HUES6 (cell line): Measurements from ENCODE around the gene KLF5.

ENCODE experiments used
- H3K27ac ChIP-seq: 2 replicates; pipeline ENCODE4 v1.7.0; 2013; ENCODE audit warnings: low read depth, mild to moderate bottlenecking, low read length, inconsistent platforms
- H3K27me3 ChIP-seq: 2 replicates; pipeline ENCODE4 v1.6.1; 2013; ENCODE audit warnings: low read length; ENCODE audit not compliant: control insufficient read depth, insufficient read depth
- H3K36me3 ChIP-seq: 2 replicates; pipeline ENCODE4 v1.6.1; 2013; ENCODE audit warnings: low read length; ENCODE audit not compliant: control insufficient read depth, insufficient read depth
- H3K4me1 ChIP-seq: 2 replicates; pipeline ENCODE4 v1.6.1; 2013; ENCODE audit warnings: low read length; ENCODE audit not compliant: control insufficient read depth, insufficient read depth
- H3K4me3 ChIP-seq: 2 replicates; pipeline ENCODE4 v1.5.1; 2013; ENCODE audit warnings: low read depth, low read length
- H3K9ac ChIP-seq: one replicate; pipeline ENCODE4 v1.6.1; 2013; ENCODE audit warnings: mild to moderate bottlenecking, low read length
- H3K9me3 ChIP-seq: 2 replicates; pipeline ENCODE4 v1.6.1; 2013; ENCODE audit warnings: low read depth, low read length; ENCODE audit not compliant: control insufficient read depth, insufficient read depth

KLF5 gene

DNA sequence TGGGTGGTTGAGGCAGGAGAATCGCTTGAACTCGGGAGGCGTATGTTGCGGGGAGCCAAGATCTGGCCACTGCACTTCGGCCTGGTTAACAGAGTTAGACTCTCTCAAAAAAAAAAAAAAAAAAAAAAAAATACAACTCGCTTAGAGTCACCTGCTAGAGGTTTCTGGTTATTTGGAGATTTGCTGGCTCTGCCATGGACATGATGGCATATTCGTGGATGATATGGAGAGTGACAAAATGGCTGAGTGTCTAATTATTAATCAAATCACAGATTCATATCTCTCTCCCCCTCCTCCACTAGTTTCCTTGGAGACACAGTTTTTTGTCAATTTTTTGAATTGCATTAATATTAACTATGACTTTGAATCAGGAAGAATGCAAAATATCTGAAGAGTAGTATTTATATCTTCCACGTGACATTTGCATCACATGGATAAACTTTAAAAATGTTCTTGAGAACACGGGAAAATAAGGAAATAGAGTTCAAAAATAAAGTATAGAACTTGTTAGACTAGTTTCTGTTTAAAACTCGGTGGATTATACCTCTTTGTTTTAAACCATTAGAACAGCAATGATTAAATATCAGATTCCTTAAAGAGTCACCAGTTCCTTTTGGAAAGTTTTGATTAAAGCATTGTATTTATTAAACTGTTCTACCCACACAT lies 47.8 kb downstream of the KLF5 start:
- H3K4me3 ChIP-seq, result no peak overlapping the region
- no peak overlapping the region for H3K27ac ChIP-seq
- peaks cover 6% of the 10 kb centered on the region; the same call in 1 of the 2 replicates for H3K4me1 ChIP-seq
- no peaks in the 10 kb centered on the region for H3K27me3 ChIP-seq
- no peak overlapping the region for H3K9ac ChIP-seq
- no peaks in the 10 kb centered on the region for H3K36me3 ChIP-seq
- no peaks in the 10 kb centered on the region for H3K9me3 ChIP-seq

DNA sequence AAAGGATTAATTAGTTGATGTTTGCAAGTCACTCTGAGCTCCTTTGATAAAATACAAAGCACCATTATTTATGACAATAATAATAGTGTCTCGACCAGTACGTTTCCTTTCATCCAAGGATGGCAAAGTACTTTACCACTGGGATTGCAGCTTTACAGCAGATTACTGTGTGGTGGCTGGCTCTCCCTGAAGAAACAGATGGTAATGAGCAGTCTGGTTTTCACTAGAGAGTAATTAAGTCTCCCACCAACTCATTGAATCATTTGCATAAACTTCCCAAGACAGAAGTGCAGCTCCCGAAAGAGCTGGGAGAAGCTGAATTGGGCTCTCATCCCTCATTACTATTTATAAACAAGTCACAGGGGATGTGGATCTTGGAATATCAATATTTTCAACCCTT lies 48.7 kb downstream of the KLF5 start:
- no peak overlapping the region for H3K27ac ChIP-seq

DNA sequence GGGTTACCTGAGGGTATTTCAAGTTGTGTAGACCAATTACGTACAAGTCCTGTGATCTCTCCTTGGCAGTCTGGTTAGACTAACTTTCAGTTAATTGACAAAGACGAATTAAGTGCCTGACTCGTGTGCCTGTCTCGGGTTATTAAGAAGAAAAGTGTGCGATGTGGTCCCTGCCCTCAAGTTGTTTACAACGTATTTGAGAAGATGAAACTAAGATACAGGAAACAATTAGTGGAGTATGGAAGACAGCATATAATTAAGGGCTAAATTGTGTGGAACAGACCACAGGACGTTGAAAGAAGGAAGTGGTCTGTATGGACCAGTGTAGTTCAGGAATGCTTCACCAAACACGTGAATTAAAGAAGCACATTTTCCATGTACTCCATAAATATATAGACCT lies 49.2 kb downstream of the KLF5 start:
- Histone ChIP-seq H3K4me3 (no peak overlapping the region), H3K36me3 (no peaks in the 10 kb centered on the region), H3K9ac (no peak overlapping the region), H3K27me3 (no peaks in the 10 kb centered on the region), H3K9me3 (no peaks in the 10 kb centered on the region), H3K27ac (no peak overlapping the region), H3K4me1 (peaks cover 6% of the 10 kb centered on the region; the same call in 1 of the 2 replicates)

More for the DNA sequence above, 48.7 kb downstream of the KLF5 start:
- Histone ChIP-seq H3K4me3 (no peak overlapping the region), H3K36me3 (no peaks in the 10 kb centered on the region), H3K9me3 (no peaks in the 10 kb centered on the region), H3K27me3 (no peaks in the 10 kb centered on the region), H3K4me1 (peaks cover 6% of the 10 kb centered on the region; the same call in 1 of the 2 replicates), H3K9ac (no peak overlapping the region)

DNA sequence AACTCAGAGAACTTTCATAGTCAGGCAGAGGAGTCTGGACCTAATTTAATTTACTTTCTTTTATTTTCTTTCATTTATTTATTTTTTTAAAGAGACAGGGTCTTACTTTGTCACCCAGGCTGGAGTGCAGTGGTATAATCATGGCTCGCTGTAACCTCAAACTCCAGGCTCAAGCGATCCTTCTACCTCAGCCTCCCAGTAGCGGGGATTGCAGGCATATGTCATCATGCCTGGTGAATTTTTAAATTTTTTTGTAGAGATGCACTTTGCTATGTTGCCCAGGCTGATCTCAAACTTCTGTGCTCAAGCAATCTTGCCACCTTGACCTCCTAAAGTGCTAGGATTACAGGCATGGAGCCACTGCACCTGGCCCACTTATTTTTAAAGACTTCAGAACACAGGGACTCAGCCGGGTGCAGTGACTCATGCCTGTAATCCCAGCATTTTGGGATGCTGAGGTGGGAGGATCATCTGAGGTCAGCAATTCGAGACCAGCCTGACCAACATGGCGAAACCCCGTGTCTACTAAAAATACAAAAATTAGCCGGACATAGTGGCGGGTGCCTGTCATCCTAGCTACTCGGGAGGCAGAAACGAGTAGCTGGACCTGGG lies 50.6 kb downstream of the KLF5 start:
- H3K9me3 ChIP-seq, result no peaks in the 10 kb centered on the region
- no peak overlapping the region for H3K27ac ChIP-seq
- H3K27me3 ChIP-seq, result no peaks in the 10 kb centered on the region
- H3K36me3 ChIP-seq, result no peaks in the 10 kb centered on the region
- no peak overlapping the region for H3K4me3 ChIP-seq
- peaks cover 6% of the 10 kb centered on the region; the same call in 1 of the 2 replicates for H3K4me1 ChIP-seq
- H3K9ac ChIP-seq, result no peak overlapping the region

DNA sequence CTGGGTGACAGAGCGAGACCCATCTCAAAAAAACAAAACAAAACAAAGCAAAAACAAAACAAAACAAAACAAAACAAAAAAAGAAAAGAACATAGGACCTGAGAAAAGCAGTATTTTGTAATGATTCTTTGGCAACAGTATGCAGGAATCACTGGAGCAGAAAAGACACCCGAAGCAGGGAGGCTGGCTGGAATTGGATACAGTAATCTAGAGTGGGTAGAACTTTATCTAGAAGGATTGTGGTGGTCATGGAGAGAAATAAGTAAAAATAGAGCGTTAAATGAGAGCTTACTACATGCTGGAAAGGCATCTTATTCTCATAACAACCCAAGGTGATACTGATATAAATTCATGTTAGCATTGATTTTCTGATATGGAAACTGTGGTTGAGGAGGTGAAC lies 51.2 kb downstream of the KLF5 start:
- Histone ChIP-seq H3K4me3 (no peak overlapping the region), H3K4me1 (peaks cover 6% of the 10 kb centered on the region; the same call in 1 of the 2 replicates), H3K36me3 (no peaks in the 10 kb centered on the region), H3K27ac (no peak overlapping the region), H3K9me3 (no peaks in the 10 kb centered on the region), H3K27me3 (no peaks in the 10 kb centered on the region), H3K9ac (no peak overlapping the region)

DNA sequence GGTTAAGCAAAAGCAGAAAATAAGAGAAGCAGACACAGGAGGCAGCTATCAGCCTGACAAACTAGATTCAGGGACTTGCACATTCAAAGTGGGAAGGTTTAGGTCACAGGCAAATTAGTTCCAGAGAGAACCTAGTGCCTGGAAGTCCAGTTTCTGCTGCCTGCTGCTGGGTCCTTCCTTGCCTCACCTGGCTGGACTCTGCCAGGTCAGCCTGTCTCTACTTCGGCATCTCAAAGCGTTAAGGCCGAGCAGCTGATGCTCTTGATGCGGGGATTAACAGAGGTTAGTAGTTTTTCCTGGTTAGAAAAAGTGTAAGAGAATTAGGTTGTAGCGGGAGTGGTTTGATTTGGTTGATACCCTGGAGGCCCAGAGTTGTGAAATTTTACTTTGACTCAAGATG lies 52.0 kb downstream of the KLF5 start:
- H3K9ac ChIP-seq, result no peak overlapping the region
- H3K4me1 ChIP-seq, result peaks cover 6% of the 10 kb centered on the region; the same call in 1 of the 2 replicates
- no peaks in the 10 kb centered on the region for H3K36me3 ChIP-seq
- no peaks in the 10 kb centered on the region for H3K27me3 ChIP-seq
- H3K4me3 ChIP-seq, result no peak overlapping the region
- no peak overlapping the region for H3K27ac ChIP-seq
- no peaks in the 10 kb centered on the region for H3K9me3 ChIP-seq

DNA sequence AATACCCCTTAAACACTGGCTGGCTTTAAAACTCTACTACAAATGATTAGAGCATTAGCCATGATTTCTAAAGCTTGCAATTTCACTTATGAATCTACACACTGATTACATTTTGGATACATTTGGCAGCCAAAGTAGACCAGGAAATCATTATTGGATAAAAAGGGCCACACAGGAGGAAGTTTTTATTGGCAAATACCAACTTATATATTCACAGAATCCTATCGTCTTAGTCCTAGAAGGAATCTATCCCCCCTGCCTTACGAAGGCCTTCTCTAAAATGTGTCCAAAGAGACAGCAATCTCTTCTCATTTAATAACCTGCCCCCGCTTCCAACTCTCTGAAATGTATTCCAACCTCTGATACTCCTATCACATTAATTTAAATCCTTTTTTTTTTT lies 52.5 kb downstream of the KLF5 start:
- Histone ChIP-seq H3K27ac (no peak overlapping the region), H3K4me3 (no peak overlapping the region), H3K4me1 (peaks cover 6% of the 10 kb centered on the region; the same call in 1 of the 2 replicates), H3K27me3 (no peaks in the 10 kb centered on the region), H3K9me3 (no peaks in the 10 kb centered on the region), H3K9ac (no peak overlapping the region), H3K36me3 (no peaks in the 10 kb centered on the region)

DNA sequence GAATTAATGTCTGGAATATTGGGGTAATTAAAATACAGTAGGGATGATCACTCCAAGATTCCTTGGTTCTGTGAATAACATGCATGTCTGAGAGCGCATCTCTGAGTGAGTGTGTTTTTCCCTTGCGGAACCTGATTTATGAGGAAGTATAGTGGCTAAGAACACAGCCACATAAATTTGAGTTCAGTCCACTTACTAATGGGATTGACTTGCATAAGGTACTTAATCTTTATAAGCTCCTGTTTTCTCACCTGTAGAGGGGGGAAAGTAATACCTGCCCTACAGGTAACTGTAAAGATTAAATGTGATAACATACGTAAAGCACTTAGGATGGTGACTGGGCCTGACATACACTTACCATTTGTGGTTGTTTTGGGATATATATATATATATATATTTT lies 60.8 kb downstream of the KLF5 start:
- Histone ChIP-seq H3K4me3 (no peak overlapping the region), H3K27ac (no peak overlapping the region), H3K36me3 (no peaks in the 10 kb centered on the region), H3K4me1 (no peaks in the 10 kb centered on the region), H3K9ac (no peak overlapping the region), H3K9me3 (no peaks in the 10 kb centered on the region), H3K27me3 (no peaks in the 10 kb centered on the region)
